Left cardiac atrium (tissue), 4 donors: Measurements from ENCODE around the gene FRMD4A. TPM values are rescaled to one million over a fixed set of nuclear protein-coding genes. Genes with fewer than 3 reads are reported as not detected.
"Not testable (repeated sequence)": the region's sequence is repeated elsewhere in the genome, so short reads cannot be mapped to it uniquely, and the experiment has no call there.

Experiments
- ATAC-seq, 2 donors: fragments of 200-7000 bp; cut with Tn5 transposase; one replicate each; pipeline ENCODE4 v1.9.1; 2020; ENCODE audit warnings: mild to moderate bottlenecking in 2 of 2, moderate library complexity in 2 of 2
- DNase-seq: peaks from one replicate; pipeline ENCODE4 v3.0.0-alpha.2; 2020
- intact Hi-C, 2 donors: fragments of 100-400 bp; cut with DNase I; formaldehyde crosslinking; loops; one replicate each; pipeline versions ENCODE4 v1.14.1 to v1.15.1; 2022 to 2023
- total RNA-seq, 2 donors: library from RNA; stranded (reverse); fragmentation: NEBNext Ultra II Directional; extraction: Animal tissue kit (Norgen Biotek cat#: 25700); gene quantifications; one replicate each; pipeline ENCODE4 v1.2.1, GENCODE V29; 2021
- donor health status: DM: no; HTN: yes; CAD: no.
- donor health status: DM: no; HTN: yes; CAD: no; lungs with severe emphysema.
- donor health status: DM: yes; HTN: yes; CAD: no.
- donor health status: Dilated cardiomyopathy.

The FRMD4A gene
- total RNA-seq, 2 donors from 2014 or later = 39.0 to 44.2 TPM

DNA sequence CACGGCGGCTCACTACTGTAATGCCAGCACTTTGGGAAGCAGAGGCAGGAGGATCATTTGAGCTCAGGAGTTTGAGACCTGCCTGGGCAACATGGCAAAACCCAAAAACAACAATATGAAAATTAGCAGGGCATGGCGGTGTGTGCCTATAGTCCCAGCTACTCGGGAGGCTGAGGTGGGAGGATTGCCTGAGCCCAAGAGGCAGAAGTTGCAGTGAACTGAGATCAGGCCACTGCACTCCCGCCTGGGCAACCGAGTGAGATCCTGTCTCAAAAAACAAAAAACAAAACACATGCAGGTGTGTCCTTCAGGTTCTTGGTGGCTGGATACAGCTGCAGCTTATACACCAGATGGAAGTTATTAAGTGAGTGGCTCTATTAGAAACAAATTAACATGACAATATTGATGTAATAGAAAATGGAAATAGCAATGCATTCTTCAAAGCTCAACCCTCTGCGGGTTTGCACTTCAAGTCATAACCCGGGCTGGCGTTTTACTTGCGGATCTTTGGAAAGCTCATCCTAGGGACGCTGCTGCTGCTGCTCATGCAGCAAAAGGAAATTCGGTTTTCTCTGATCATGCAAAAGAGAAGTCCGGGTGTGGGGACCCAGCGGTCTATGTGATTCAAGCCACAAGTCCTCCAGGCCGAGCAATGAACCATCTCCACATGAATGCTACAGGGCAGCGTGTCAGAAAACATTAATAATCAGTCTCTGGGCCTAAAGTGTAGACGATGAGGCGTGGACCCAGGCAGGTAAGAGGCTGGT is 462.0 kb downstream of the FRMD4A start:
- ATAC-seq (no peak), DNase-seq (no peak)
- intact Hi-C loops = no loop called here

DNA sequence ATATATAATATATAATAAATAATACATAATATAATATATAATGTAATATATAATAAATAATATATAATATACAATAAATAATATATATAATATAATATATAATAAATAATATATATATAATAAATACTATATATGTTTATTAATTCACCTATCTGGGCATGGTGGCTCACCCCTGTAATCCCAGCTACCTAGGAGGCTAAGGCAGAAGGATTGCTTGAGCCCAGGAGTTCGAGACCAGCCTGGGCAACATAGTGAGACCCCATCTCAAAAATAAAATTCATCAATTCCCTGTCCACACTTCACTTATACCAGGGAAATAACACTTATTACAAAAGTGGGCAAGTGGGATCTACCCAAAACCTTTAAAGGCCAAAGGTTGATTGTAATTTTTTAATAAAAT is 462.9 kb downstream of the FRMD4A start:
- ATAC-seq = no peak
- intact Hi-C loops = no loop called here
- DNase-seq = no peak

DNA sequence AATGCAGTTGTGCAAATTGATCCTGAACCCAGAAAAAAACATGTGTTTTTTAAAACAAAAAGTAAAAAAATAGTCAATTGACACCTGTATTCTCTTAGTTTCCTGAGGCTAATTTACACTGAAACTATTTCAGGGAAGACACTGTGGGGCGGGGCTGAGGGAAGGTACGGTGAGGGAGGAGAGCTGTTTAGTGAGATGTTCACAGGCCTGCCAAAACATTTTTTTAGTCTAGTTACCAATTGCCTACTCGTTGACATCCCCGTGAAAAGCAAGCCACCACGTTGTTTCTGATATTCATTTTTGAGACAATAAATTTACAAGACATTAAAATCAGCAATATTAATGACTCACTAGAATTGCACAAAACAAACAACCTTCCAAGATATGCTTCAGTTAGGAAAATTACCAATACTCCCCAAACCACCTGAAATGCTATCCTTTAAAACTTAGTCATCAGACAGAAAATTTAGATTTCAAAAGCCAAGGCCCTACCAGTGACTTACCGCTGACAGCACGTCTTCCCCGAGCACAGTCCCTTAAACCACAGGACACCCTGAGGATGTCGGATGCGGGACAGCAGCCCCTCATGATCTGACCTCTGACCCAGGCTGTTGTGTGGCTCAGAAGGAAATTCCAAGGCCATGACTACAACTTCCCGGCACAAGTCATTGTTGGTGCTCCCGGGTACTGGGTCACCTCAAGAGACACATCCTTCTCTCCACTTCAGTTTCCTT is 464.8 kb downstream of the FRMD4A start:
- DNase-seq (no peak), ATAC-seq (peak; percentile 44 to 59)
- intact Hi-C loops = no loop called here

DNA sequence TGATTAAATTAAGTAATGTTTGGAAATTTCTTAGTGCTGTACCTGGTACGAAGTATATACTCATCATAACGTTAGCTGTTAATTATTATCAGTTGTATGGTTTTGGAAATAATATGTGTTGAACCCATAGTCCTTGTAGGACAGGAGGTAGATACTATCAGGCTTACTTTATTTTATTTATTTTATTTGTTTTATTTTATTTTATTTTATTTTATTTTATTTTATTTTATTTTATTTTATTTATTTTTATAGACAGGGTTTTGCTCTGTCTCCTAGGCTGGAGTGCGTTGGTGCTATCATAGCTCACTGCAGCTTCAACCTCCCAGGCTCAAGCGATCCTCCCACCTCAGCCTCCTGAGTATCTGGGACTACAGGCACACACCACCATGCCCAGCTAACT is 465.5 kb downstream of the FRMD4A start:
- ATAC-seq, intact Hi-C loops, DNase-seq: not testable (repeated sequence)

DNA sequence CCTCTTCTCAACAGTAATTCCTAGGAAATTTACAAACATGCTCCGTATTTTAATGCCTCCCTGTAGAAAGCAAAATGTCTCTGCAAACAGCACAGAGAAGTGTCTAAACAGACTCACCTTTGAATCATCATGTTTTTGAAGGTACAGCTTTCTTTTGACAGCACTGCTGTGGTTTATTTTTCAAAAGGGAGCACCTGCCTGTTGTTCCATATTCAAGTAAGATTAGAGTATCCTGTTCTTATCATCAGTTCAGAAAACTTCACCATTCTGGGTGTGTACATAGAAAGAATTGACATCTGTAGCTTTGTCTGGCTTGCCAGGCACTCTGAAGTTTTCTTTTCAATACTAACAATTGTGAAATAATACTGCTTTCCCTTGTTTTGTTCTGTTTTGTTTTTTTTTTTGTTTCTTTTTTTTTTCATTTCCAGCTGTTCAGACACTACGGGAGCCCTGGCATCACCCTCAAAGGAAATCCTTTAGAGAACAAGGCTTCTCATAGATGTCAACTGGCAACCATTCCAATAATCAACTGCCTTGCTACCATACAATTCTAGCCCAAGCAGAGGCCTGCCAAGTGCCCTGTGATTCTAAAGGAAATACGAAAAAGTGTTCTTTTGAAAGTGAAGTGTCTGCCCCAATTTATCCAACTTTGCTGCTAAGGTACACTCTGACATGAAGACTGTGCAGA is 468.0 kb downstream of the FRMD4A start:
- intact Hi-C loops = no loop called here
- DNase-seq = no peak
- peak in 1 of 2 donors; percentile 39 for ATAC-seq

DNA sequence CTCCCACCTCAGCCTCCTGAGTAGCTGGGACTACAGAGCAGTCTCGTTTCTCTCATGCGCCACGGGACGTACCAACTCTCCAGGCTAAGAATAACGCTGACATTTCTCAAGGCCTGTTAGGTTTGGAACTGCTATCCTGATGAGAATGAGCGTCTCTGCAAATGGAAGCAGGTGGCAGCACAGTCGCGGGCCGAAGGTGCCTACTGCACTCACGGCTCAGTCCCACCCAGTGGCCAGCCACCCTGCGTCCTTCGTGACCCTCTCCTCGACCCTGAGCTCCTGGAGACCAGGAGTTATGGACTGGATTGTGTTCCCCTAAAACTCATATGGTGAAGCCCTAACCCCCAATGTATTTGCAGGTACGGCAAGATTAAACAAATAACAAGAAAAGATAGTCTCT is 469.8 kb downstream of the FRMD4A start:
- ATAC-seq (no peak), DNase-seq (no peak)
- intact Hi-C loops = no loop called here

DNA sequence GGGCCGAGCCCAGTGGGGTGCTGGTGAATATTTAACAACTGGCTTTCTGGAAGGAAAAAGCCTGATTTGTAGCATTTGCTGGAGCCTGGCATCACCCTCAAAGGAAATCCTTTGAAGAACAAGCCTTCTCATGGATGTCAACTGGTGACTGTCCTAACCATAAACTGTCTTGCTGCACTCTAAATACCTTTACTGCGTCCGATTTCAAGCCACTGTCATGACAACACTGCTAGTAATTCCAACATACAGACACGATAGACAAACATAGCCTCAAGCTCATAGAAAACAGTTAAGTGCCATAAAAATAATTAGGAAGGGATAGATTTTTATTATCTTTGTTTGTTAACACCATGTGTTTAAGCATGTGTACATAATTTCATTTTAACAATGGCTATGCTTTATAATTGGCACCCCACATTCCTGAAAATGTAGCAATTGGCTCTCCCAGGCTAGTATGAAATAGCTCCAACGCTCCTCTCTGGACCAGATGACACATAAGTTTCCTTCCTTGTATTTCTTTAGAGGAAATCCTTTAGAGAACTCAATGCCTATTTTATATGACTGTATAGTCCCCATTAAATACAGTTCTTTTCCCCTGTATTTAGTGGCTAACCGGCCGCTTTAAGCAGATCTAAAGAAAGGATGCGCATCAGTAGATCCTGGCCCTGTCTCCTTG is 470.6 kb downstream of the FRMD4A start:
- DNase-seq (no peak), ATAC-seq (peak in 1 of 2 donors; percentile 16)
- intact Hi-C loops = no loop called here

DNA sequence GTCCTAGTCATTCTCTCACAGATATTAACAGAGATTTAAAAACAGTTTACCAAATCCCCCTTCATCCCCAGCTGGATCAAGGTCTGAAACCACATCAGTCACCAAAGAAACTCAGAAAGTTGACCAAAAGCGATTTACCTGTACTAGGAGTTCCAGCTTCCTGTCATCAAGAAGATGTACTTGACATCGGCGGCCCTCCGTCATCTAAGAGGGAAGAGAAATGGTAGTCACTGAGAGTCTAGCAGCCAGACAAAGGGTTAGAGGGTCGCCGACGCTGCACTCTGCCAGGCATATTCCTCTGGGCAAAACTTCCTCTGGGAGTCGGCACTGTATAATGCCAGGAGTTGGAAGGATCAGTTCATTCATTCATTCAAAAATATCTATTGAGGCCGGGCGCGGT is 472.0 kb downstream of the FRMD4A start:
- DNase-seq = no peak
- no peak for ATAC-seq
- intact Hi-C loops = no loop called here

DNA sequence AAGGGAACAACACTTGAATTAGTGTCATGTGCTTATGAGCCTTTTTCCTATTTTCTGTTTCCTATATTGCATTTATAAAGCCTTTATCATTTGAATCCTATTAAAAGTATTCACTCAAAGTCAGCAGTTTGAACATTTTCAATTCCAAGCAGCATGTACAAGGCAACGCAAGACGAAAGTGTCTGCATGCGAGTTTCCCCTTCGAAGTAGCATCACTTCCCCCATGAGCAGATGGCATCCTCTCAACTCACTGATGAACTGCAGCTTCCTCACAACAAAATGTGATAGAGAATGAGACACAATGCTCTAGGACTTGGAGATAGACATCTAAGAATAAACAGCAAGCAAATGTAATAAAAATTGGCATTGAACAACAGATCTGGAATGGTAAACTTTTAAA is 473.3 kb downstream of the FRMD4A start:
- DNase-seq (no peak), ATAC-seq (no peak)
- intact Hi-C loops = no loop called here

DNA sequence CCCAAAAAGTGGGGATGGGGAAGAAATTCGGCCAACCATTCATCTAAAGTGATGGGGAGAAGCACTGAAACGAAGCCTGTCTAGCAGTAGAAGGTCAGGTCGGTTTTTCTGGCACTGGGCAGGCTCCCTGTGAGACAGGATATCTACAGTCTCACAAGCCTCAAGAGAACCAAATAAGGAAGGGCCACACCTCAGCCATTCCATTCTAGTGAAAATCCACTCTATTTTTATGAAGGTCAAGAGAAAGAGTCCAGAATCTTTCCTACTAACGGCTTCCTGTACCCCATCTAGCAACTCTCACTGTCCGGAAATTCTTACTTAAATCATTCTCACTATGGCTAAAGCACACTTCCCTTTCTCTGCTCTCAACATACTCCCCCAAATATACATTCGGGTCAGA is 476.9 kb downstream of the FRMD4A start:
- DNase-seq = peak; percentile 45
- ATAC-seq = peak; percentile 60 to 73
- intact Hi-C loops = no loop called here

DNA sequence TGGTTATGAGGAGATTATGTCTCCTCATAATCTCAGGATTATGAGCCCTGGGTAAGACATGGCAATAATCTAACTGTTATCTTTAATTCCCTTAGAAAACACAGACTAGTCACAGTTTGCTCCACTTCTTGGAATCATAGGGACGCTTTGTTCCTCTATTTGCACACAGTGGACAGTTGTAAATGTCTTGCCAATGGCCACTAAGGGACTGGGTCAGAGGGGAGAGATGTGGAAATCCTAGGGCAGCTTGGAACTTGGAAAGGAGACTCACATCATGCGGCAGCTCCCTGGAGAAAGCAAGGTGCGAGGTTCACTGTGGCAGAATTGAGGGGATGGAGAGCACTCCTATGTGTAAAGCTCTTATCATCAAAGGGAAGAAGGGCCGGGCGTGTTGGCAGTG is 477.9 kb downstream of the FRMD4A start:
- no peak for DNase-seq
- intact Hi-C loops = no loop called here
- ATAC-seq = peak; percentile 54 to 81

DNA sequence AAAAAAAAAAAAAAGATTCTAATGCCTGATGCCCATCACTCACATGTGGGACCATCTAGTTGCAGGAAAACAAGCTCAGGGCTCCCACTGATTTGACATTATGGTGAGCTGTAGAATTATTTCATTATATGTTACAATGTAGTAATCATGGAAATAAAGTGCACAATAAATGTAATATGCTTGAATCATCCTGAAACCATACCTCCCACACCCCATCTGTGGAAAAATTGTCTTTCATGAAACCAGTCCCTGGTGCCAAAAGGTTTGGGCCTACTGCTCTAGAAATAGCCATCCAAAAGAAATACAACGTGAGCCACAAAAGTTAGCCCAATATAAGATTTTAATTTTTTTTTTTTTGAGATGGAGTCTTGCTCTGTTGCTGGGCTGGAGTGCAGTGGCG is 478.8 kb downstream of the FRMD4A start:
- ATAC-seq = no peak
- no peak for DNase-seq
- intact Hi-C loops = no loop called here

DNA sequence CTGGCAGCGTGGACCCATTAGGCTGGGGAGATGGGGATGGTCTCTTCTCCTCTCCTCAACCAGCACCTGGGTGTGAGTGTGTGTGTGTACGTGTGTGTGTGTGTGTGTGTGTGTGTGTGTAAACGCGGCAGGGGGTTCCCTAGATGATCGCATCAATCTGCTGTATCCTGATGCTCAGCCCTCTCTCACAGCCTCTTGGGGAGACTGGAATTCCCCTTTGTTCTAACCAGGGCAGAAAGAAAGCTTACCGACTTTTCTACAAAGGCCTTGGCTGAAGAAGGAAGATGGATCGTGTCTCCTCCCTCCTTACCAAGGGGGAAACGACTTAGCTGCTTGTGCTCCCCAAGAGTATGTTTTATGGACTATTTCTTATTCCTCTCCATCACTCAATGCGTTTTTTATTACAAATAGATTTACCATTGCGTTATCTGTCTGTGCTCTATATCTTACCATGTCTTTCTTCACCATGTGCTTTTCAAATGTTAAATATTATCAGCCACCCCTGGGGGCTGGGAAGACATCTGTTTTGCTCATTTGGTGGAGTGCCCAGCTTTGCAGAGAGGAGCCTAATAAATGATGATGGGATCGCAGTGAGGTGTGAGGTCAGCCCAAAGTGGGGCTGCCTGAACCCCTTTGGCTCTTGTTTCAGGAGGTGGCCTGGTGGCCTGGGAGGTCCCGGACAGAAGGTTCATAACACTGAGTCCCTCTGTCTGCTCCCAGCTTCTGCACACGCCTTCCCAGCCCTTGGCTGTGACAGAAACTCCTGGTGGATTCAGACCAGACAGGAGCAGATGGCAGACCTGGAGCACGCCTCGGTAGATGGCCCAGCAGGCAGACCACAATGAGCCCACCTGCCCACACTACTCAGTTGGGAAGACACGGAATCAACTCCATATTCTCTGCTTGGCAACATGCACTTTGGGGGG is 481.9 kb downstream of the FRMD4A start:
- ATAC-seq (no peak), DNase-seq (no peak)
- intact Hi-C loops = no loop called here

DNA sequence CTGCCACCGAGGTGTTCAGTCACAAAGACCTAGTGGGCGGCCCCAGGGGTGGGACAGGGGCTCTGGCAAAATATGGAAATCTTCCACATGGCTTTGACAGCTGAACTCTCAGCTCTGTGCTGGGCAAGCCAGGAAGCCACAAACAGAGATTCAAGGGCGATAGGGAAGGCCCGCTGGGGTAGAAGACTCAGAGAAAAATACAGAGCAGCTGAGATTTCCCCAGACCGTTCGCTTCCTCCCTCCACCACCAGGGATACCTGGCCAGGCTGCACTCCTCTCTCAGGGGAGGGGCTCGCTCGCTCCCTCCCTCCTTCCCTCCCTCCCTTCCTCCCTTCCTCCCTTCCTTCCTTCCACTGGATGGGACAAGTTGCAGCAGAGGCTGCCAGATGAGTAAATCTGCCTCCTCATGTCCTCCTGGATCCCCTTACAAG is 483.5 kb downstream of the FRMD4A start:
- DNase-seq = no peak
- no peak for ATAC-seq
- intact Hi-C loops = no loop called here

DNA sequence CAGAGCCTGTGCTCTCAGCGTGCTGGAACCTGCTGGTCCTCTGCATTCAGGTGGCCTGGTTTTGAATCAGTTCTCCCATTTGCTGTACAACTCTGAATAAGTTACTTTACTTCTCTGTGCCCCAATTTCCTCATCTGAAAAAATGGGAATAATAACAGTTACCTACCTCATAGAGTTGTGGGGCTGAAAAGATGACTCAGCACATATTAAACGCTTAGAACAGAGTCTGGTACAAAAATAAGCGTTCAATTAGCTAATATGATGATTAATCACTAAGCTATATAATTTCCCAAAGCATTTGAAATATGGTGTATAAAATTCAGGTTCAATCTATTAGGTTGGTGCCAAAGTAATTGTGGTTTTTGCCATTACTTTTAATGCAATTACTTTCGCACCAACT is 484.8 kb downstream of the FRMD4A start:
- DNase-seq (no peak), ATAC-seq (no peak)
- intact Hi-C loops = no loop called here

DNA sequence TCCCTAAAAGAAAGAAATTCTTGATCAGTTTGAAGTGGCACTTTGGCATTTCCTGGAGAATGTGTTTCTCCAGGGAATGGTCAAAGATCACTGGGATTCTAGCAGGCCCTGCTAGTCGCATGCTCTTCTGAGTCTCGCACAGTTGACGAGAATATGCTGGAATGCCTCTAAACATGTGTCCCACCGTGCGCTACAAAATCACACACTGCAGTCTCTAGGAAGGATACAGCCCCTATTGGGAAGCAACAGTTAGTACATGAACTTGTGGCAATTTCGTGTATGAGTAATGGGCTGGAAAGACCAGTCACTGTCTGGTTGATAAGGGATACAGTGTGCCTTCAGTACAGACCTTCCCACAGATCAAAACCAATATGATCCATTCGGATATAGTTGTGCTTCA is 486.1 kb downstream of the FRMD4A start:
- DNase-seq = no peak
- peak in 1 of 2 donors; percentile 14 for ATAC-seq
- intact Hi-C loops = no loop called here

DNA sequence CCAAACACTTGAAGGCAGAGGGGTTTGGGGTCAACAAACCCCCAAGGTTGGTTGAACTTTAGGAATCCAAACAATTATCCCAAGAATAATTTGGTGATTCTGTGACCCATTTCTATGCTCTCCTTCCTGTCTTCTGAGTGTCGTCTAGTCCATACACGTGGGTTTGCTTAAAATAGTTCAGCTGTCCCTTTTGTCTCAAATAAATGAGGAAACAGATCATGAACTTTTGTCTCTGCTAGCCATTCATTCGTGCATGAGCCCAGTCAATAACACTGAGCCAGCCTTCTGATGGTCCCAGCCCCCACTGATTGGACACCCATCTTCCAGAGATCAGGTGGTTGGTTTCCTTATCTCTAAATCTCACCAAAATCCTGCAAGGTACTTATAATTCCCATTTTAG is 488.6 kb downstream of the FRMD4A start:
- no peak for ATAC-seq
- intact Hi-C loops = no loop called here
- no peak for DNase-seq

DNA sequence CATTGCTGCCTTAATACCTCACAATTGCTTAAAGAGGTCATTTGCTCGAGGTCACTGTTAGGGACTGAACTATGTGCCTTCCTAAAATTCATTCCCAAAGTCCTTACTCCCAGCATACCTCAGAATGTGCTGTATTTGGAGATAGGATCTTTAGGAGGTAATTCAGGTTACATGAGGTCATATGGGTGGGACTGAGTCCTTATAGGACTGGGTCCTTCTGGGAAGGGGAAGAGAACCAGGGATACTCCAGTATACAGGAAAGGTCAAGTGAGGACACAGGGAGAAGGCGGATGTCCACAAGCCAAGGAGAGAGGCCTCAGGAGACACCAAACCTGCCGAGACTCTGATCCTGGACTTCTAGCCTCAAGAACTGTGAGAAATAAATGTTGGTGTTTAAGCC is 490.7 kb downstream of the FRMD4A start:
- DNase-seq = no peak
- intact Hi-C loops = no loop called here
- peak in 1 of 2 donors; percentile 4 for ATAC-seq
